Ammon's horn (tissue), 1 donor: ENCODE data around the gene XXYLT1.

Experiments used
- DNase-seq: peaks from one replicate; pipeline ENCODE4 v3.0.0-alpha.2; 2016; ENCODE audit warnings: low spot score

XXYLT1 gene

GRCh38 chr3:195077611-195078540 is 193.1 kb downstream of the XXYLT1 start:
- no peak for DNase-seq

GRCh38 chr3:195076981-195077610 is 193.9 kb downstream of the XXYLT1 start:
- no peak for DNase-seq

- DNase-seq = no peak
Observed at GRCh38 chr3:195075941-195076875, 194.8 kb downstream of the XXYLT1 start.

GRCh38 chr3:195075199-195075940 is 195.6 kb downstream of the XXYLT1 start:
- DNase-seq = no peak

- no peak for DNase-seq
Observed at GRCh38 chr3:195073866-195074860, 196.8 kb downstream of the XXYLT1 start.

- no peak for DNase-seq
Observed at GRCh38 chr3:195072916-195073564, 197.9 kb downstream of the XXYLT1 start.

GRCh38 chr3:195071916-195072820 is 198.8 kb downstream of the XXYLT1 start:
- DNase-seq = no peak

- no peak for DNase-seq
Observed at GRCh38 chr3:195071011-195071728, 199.8 kb downstream of the XXYLT1 start.

GRCh38 chr3:195070336-195070735 is 200.6 kb downstream of the XXYLT1 start:
- DNase-seq = no peak

- DNase-seq = no peak
Observed at GRCh38 chr3:195069501-195070251, 201.3 kb downstream of the XXYLT1 start.

- DNase-seq = no peak
Observed at GRCh38 chr3:195068084-195069080, 202.6 kb downstream of the XXYLT1 start.

- no peak for DNase-seq
Observed at GRCh38 chr3:195066441-195066841, 204.5 kb downstream of the XXYLT1 start.

GRCh38 chr3:195065864-195066185 is 205.1 kb downstream of the XXYLT1 start:
- DNase-seq = no peak

GRCh38 chr3:195065142-195065863 is 205.7 kb downstream of the XXYLT1 start:
- DNase-seq = no peak

GRCh38 chr3:195064300-195064931 is 206.5 kb downstream of the XXYLT1 start:
- no peak for DNase-seq
